Transverse colon (tissue), 4 donors: Measurements from ENCODE around the gene FIP1L1. TPM values are rescaled to one million over a fixed set of nuclear protein-coding genes. Genes with fewer than 3 reads are reported as not detected.
"Not testable (repeated sequence)": the region's sequence is repeated elsewhere in the genome, so short reads cannot be mapped to it uniquely, and the experiment has no call there.

Source experiments
- DNase-seq: peaks from one replicate; pipeline ENCODE4 v3.0.0-alpha.2; 2019
- H3K27ac ChIP-seq, 4 donors: fragments of 200-600 bp; sonication (generic); 2 replicates each; pipeline ENCODE4 v1.5.1; 2016 to 2018; ENCODE audit warnings: inconsistent platforms in 4 of 4
- H3K27me3 ChIP-seq: fragments of 200-600 bp; sonication (generic); 2 replicates; pipeline ENCODE4 v1.5.1; 2017; ENCODE audit warnings: inconsistent platforms
- H3K36me3 ChIP-seq, 4 donors: fragments of 200-600 bp; sonication (generic); 2 replicates each; pipeline ENCODE4 v1.5.1; 2017 to 2019; ENCODE audit warnings: inconsistent platforms in 4 of 4
- H3K4me1 ChIP-seq, 4 donors: fragments of 200-600 bp; sonication (generic); 2 replicates each; pipeline ENCODE4 v1.5.1; 2017 to 2020; ENCODE audit warnings: inconsistent platforms in 4 of 4
- H3K4me3 ChIP-seq, 4 donors: fragments of 200-600 bp; sonication (generic); 1 replicate in 1 of 4; 2 replicates in 3 of 4; pipeline versions ENCODE4 v1.5.1 to v1.6.1; 2017 to 2019; ENCODE audit warnings: inconsistent platforms in 4 of 4
- H3K9me3 ChIP-seq, 2 donors: fragments of 200-600 bp; sonication (generic); 2 replicates each; pipeline ENCODE4 v1.5.1; 2017 to 2019; ENCODE audit warnings: inconsistent platforms in 2 of 2
- EP300 ChIP-seq: sonication (generic); formaldehyde crosslinking; IDR thresholded peaks from one replicate; pipeline ENCODE4 v1.6.1; 2017; ENCODE audit warnings: antibody characterized with exemption, low read depth
- POLR2A ChIP-seq: fragments of 450-650 bp; IDR thresholded peaks from one replicate; pipeline ENCODE4 v1.6.1; 2016; ENCODE audit warnings: antibody characterized with exemption, mild to moderate bottlenecking, moderate library complexity
- POLR2AphosphoS5 ChIP-seq, 3 donors: sonication (generic); formaldehyde crosslinking; IDR thresholded peaks; one replicate each; pipeline ENCODE4 v1.6.1; 2016; ENCODE audit warnings: antibody characterized with exemption in 3 of 3
- WGBS, 2 donors: methylation state at CpG; one replicate each; pipeline ENCODE4 v1.1.5; 2018; ENCODE audit warnings: low coverage in 1 of 2; 5-methylcytosine and 5-hydroxymethylcytosine counted together
- in situ Hi-C, 4 donors: fragments of 200-750 bp; cut with MboI; loops; one replicate each; pipeline versions ENCODE4 v1.15.0 to v1.15.1; 2017; ENCODE audit warnings: low sequenced_read_pairs in 3 of 4, low pct_ligation_motif_present in 1 of 4, low pct_unique_long_range_greater_than_20kb in 1 of 4
- intact Hi-C: fragments of 100-400 bp; cut with DNase I; formaldehyde crosslinking; loops from one replicate; pipeline ENCODE4 v1.15.1; 2023; ENCODE audit warnings: low total_unique reads
- total RNA-seq, 4 donors: library from RNA; depleted of rRNA; stranded (reverse); fragments of >200 nt; gene quantifications; one replicate each; pipeline ENCODE4 v1.1.0, GENCODE V29; 2016
- TF ChIP-seq, protein P1 (sequence below), 5 experiments: fragments of 200-600 bp in 3 of 5; fragments of 450-650 bp in 2 of 5; sonication (generic) in 3 of 5; IDR thresholded peaks; 1 replicate in 2 of 5; 2 replicates in 3 of 5; pipeline ENCODE4 v1.5.1; 2016 to 2017; ENCODE audit warnings: antibody characterized with exemption in 5 of 5, inconsistent platforms in 3 of 5, mild to moderate bottlenecking in 2 of 5, moderate library complexity in 1 of 5

Gene FIP1L1, protein sequence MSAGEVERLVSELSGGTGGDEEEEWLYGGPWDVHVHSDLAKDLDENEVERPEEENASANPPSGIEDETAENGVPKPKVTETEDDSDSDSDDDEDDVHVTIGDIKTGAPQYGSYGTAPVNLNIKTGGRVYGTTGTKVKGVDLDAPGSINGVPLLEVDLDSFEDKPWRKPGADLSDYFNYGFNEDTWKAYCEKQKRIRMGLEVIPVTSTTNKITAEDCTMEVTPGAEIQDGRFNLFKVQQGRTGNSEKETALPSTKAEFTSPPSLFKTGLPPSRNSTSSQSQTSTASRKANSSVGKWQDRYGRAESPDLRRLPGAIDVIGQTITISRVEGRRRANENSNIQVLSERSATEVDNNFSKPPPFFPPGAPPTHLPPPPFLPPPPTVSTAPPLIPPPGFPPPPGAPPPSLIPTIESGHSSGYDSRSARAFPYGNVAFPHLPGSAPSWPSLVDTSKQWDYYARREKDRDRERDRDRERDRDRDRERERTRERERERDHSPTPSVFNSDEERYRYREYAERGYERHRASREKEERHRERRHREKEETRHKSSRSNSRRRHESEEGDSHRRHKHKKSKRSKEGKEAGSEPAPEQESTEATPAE
- 10 to 100 TPM; 20.6 to 97.5 (median 43.9) TPM for total RNA-seq

DNA sequence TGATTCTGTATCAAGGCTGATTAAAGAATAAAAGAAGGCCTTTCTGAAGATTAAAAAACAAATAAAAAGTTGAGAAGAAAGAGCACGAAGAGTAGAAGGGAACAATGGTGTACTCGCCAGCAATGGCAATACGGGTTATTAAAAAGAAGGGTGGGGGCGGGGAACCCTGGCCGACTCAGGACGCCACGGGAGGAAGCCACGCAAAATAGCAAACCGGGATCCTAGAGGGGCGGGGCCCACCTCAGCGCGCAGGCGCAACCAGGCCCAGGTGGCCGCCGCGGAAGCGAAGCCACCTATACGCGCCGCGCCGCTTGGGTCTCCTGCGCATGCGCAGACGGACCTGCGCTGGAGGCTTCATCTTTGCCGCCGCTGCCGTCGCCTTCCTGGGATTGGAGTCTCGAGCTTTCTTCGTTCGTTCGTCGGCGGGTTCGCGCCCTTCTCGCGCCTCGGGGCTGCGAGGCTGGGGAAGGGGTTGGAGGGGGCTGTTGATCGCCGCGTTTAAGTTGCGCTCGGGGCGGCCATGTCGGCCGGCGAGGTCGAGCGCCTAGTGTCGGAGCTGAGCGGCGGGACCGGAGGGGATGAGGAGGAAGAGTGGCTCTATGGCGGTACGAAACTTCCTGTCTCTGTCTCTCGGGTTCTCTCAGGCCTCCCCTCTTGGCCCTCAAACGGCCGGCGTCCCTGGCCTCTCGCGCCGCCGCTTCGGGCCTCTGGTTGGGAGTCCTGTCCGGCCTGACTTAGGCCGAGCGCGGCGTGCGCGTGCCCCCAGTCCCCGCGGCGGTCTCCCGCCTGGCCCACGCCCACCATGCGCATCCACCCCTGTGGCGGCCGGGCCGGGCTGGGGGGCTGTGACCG lies at the start of gene FIP1L1:
Gene FIP1L1 (plus strand): TSS at position 323 of the 852 bp plus-strand sequence. CDS start 198 bp downstream, at position 521.
- Histone ChIP-seq H3K4me1 (peaks cover 0 to 32% (median 16%) of the 10 kb centered on the region in 4 donors), H3K27ac (peak within 1 kb of the TSS; percentile 90 to 98 (median 94)), H3K36me3 (peaks cover 0 to 5% (median 0%) of the 10 kb centered on the region in 4 donors), H3K9me3 (no peaks in the 10 kb centered on the region), H3K4me3 (peak within 1 kb of the TSS; percentile 81 to 99 (median 93)), H3K27me3 (no peaks in the 10 kb centered on the region)
- 0% methylated on average over 3 to 74 of the region's 85 CpGs for WGBS, 2 donors
- DNase-seq: peak; percentile 97
- intact Hi-C loops: no loop called here
- in situ Hi-C loops: loop anchor here in 1 of 4 donors (25.0 kb wide), 1 partner anchor 110 kb away; no protein-coding TSS in a partner anchor
- TF ChIP-seq, protein P1, sequence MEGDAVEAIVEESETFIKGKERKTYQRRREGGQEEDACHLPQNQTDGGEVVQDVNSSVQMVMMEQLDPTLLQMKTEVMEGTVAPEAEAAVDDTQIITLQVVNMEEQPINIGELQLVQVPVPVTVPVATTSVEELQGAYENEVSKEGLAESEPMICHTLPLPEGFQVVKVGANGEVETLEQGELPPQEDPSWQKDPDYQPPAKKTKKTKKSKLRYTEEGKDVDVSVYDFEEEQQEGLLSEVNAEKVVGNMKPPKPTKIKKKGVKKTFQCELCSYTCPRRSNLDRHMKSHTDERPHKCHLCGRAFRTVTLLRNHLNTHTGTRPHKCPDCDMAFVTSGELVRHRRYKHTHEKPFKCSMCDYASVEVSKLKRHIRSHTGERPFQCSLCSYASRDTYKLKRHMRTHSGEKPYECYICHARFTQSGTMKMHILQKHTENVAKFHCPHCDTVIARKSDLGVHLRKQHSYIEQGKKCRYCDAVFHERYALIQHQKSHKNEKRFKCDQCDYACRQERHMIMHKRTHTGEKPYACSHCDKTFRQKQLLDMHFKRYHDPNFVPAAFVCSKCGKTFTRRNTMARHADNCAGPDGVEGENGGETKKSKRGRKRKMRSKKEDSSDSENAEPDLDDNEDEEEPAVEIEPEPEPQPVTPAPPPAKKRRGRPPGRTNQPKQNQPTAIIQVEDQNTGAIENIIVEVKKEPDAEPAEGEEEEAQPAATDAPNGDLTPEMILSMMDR (IDR thresholded peaks at IDR 0.05): no peak
- TF ChIP-seq EP300 (no peak), POLR2AphosphoS5 (IDR thresholded peaks at IDR 0.05) (peak; percentile 81 to 89 (median 89)), POLR2A (peak; percentile 84)

DNA sequence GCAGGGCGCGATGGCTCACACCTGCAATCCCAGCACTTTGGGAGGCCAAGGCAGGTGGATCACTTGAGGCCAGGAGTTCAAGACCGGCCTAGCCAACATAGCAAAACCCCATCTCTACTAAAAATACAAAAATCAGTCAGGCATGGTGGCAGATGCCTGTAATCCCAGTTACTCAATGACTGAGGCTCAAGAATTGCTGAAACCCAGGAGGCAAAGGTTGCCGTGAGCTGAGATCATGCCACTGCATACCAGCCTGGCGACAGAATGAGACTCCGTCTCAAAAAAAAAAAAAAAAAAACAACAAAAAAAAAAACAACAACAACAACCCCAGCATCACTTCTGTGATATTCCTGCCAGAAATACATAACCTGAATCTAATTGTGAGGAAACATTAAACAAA lies 42.5 kb upstream of the FIP1L1 start:
- intact Hi-C loops, H3K4me3 ChIP-seq, H3K9me3 ChIP-seq, H3K27me3 ChIP-seq, H3K4me1 ChIP-seq, H3K27ac ChIP-seq, DNase-seq, H3K36me3 ChIP-seq: not testable (repeated sequence)
- in situ Hi-C loops: loop anchor here in 1 of 4 donors (25.0 kb wide), 1 partner anchor 98 kb away; no protein-coding TSS in a partner anchor
- WGBS, 2 donors: 92 to 100% methylated on average over 1 to 6 of the region's 6 CpGs

DNA sequence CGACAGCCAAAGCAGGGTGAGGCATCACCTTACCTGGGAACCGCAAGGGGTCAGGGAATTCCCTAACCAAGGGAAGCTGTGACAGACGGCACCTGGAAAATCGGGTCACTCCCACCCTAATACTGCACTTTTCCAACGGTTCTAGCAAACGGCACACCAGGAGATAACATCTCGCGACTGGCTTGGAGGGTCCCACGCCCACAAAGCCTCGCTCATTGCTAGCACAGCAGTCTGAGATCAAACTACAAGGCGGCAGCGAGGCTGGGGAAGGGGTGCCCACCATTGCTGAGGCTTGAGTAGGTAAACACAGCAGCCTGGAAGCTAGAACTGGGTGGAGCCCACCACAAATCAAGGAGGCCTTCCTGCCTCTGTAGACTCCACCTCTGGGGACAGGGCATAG lies 37.3 kb upstream of the FIP1L1 start:
- 97% methylated on average over 12 of the region's 12 CpGs; no CpG with 5 or more reads in 1 of the 2 donors for WGBS, 2 donors
- DNase-seq, H3K27me3 ChIP-seq, intact Hi-C loops, H3K9me3 ChIP-seq, H3K4me3 ChIP-seq, H3K27ac ChIP-seq, H3K36me3 ChIP-seq, H3K4me1 ChIP-seq: not testable (repeated sequence)
- in situ Hi-C loops: loop anchor here in 1 of 4 donors (25.0 kb wide), 1 partner anchor 103 kb away; no protein-coding TSS in a partner anchor

DNA sequence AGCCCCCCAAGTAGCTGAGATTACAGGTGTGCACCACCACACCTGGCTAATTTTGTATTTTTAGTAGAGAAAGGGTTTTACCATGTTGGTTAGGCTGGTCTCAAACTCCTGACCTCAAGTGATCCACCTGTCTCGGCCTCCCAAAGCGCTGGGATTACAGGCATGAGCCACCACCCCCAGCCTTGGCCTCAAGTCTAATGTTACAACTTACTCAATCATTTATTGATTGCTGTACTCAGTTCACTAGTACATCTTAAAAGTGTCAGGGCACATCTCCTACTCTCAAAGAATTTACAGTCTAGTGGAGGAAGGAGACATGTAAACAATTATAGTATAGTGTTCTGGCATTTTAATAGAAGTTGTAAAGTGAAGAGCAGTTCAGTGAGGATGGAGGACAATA lies 31.0 kb upstream of the FIP1L1 start:
- H3K4me1 ChIP-seq, H3K4me3 ChIP-seq, DNase-seq, H3K9me3 ChIP-seq, H3K36me3 ChIP-seq, H3K27me3 ChIP-seq, H3K27ac ChIP-seq, intact Hi-C loops: not testable (repeated sequence)
- in situ Hi-C loops: loop anchor here in 1 of 4 donors (25.0 kb wide), 1 partner anchor 109 kb away; no protein-coding TSS in a partner anchor
- 95 to 100% methylated on average over 2 of the region's 2 CpGs for WGBS, 2 donors

DNA sequence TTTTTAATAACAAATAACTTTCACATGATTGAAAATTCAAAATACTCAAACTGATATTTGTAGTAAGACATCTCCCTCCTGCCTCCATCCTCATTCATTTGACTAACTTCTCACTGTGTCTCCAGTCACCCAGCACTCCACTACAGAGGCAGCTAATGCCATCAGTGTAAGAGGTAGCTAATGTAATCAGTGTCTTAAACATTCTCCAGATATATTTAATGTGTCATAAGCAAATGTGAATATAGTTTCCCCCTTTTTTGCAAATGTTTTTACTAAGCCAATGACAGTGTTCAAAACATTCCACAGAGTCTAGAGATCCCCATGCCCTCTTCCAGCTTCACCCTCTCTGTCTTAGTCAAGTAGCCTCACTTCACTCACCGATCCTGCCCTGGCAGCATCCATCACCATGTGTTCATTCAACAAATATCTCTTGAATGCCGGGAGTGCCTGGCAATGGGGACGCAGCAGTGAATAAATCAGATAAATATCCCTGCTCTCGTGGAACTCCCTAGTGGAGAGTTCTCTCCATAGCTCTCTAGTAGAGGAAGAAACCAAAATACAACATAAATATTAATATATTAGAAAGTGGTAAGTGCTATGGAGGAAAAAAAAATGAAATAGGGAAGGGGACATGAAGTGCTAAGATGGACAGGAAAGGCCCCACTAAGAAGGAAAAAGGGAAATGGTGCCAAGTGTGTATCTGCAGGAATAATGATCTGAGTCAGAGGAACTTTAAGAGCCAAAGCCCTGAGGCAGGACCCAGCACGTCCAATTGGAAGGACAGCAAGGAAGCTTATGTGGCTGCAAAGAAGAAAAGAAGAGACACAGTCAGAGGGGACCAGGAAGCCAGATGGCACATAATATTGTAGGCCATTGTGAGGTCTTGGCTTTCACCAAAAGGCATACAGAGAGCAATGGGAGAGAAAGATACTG lies 30.3 kb upstream of the FIP1L1 start:
- H3K9me3 ChIP-seq: no peaks in the 10 kb centered on the region
- no peaks in the 10 kb centered on the region for H3K36me3 ChIP-seq
- H3K27ac ChIP-seq: no peak overlapping the region
- WGBS, 2 donors: 72 to 95% methylated on average over 5 of the region's 5 CpGs
- H3K4me3 ChIP-seq: no peak overlapping the region
- in situ Hi-C loops (loop anchor here in 1 of 4 donors (25.0 kb wide), 1 partner anchor 110 kb away; no protein-coding TSS in a partner anchor), intact Hi-C loops (no loop called here)
- H3K27me3 ChIP-seq: no peaks in the 10 kb centered on the region
- H3K4me1 ChIP-seq: peaks cover 0 to 3% (median 0%) of the 10 kb centered on the region in 4 donors
- no peak for DNase-seq
- TF ChIP-seq, protein P1 (IDR thresholded peaks at IDR 0.05): no peak
- no peak for TF ChIP-seq POLR2A
- TF ChIP-seq POLR2AphosphoS5 (IDR thresholded peaks at IDR 0.05): no peak
- no peak for TF ChIP-seq EP300
